Right lobe of liver (tissue), 6 donors: ENCODE results near the gene MKI67. TPM values are rescaled to one million over a fixed set of nuclear protein-coding genes. Genes with fewer than 3 reads are reported as not detected.

Source experiments
- ATAC-seq, 4 donors: fragments of 200-7000 bp; cut with Tn5 transposase; one replicate each; pipeline ENCODE4 v1.9.1; 2020; ENCODE audit warnings: mild to moderate bottlenecking in 4 of 4, moderate library complexity in 4 of 4
- DNase-seq, 3 donors: peaks; one replicate each; pipeline ENCODE4 v3.0.0-alpha.2; 2020
- H3K27ac ChIP-seq, 3 donors: fragments of 200-600 bp; one replicate each; pipeline ENCODE4 v1.8.0; 2022
- H3K27me3 ChIP-seq, 2 donors: fragments of 200-600 bp; one replicate each; pipeline ENCODE4 v1.8.0; 2022
- H3K36me3 ChIP-seq, 4 donors: fragments of 200-600 bp; sonication (generic) in 1 of 4; one replicate each; pipeline versions ENCODE4 v1.5.1 to v1.8.0; 2017 to 2022; ENCODE audit warnings: control low read depth in 1 of 4
- H3K4me1 ChIP-seq, 4 donors: fragments of 200-600 bp; sonication (generic) in 1 of 4; one replicate each; pipeline versions ENCODE4 v1.5.1 to v1.8.0; 2017 to 2022; ENCODE audit warnings: control low read depth in 1 of 4
- H3K4me3 ChIP-seq, 3 donors: fragments of 200-600 bp; one replicate each; pipeline ENCODE4 v1.8.0; 2022
- H3K9me3 ChIP-seq, 4 donors: fragments of 200-600 bp; sonication (generic) in 1 of 4; one replicate each; pipeline versions ENCODE4 v1.5.1 to v1.8.0; 2017 to 2022; ENCODE audit warnings: control low read depth in 1 of 4
- POLR2A ChIP-seq: fragments of 450-650 bp; IDR thresholded peaks from one replicate; pipeline ENCODE4 v1.6.1; 2017; ENCODE audit warnings: antibody characterized with exemption, mild to moderate bottlenecking
- WGBS: methylation state at CpG from one replicate; pipeline ENCODE4 v1.1.6; 2018; ENCODE audit warnings: low coverage, low lambda C conversion rate; ENCODE audit not compliant: insufficient coverage; ENCODE audit errors: missing lambda C conversion rate; 5-methylcytosine and 5-hydroxymethylcytosine counted together
- intact Hi-C, 2 donors: fragments of 100-400 bp; cut with DNase I; formaldehyde crosslinking; loops; one replicate each; pipeline versions ENCODE4 v1.11.2 to v1.14.1; 2022
- total RNA-seq, 6 experiments: library from RNA; depleted of rRNA in 2 of 6; stranded (reverse); fragments of >200 nt in 2 of 6; fragmentation: NEBNext Ultra II Directional in 3 of 6; extraction: Animal tissue kit (Norgen Biotek cat#: 25700) in 3 of 6; gene quantifications; one replicate each; pipeline versions ENCODE4 v1.1.0 to v1.2.4, GENCODE V29; 2016 to 2023
- TF ChIP-seq, protein P1 (sequence below), 4 donors: fragments of 200-600 bp in 3 of 4; fragments of 450-650 bp in 1 of 4; IDR thresholded peaks; one replicate each; pipeline versions ENCODE4 v1.5.1 to v1.8.0; 2016 to 2022; ENCODE audit warnings: antibody characterized with exemption in 4 of 4, mild to moderate bottlenecking in 2 of 4
- donor health status: DM: no; HTN: yes; CAD: no.
- donor health status: DM: no; HTN: no; CAD: no.
- donor health status: DM: no; HTN: no; CAD: no.
- donor health status: DM: no; HTN: yes; CAD: no.
- donor health status: DM: no; HTN: yes; CAD: no.

MKI67 gene
- total RNA-seq, 6 experiments from 2014 or later, result 0.42 to 4.6 (median 1.9) TPM

DNA sequence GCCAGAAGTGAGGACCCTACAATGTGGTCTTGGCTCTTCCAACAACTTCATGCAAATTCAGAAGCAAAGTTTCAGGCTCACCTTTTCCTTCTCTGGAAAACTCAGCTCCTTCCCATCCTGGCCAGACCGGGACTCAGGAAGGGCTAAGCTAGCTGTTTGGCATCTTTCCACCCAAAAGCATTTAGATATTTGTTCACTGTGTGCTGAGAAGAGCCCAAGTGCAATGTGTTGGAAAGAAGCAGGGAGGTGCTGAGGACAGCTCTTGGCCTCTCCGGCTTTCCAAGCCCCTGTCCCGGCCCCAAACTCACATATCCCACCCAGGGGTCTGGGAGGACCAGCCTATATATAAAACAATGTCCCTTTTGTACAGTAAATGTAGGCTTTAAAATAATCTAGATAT, 44.5 kb downstream of the MKI67 start:
- Histone ChIP-seq H3K4me3 (no peak overlapping the region), H3K36me3 (no peaks in the 10 kb centered on the region), H3K27me3 (peaks cover 0 to 8% of the 10 kb centered on the region in 2 donors), H3K4me1 (no peaks in the 10 kb centered on the region), H3K27ac (no peak overlapping the region), H3K9me3 (no peaks in the 10 kb centered on the region)
- TF ChIP-seq, protein P1, sequence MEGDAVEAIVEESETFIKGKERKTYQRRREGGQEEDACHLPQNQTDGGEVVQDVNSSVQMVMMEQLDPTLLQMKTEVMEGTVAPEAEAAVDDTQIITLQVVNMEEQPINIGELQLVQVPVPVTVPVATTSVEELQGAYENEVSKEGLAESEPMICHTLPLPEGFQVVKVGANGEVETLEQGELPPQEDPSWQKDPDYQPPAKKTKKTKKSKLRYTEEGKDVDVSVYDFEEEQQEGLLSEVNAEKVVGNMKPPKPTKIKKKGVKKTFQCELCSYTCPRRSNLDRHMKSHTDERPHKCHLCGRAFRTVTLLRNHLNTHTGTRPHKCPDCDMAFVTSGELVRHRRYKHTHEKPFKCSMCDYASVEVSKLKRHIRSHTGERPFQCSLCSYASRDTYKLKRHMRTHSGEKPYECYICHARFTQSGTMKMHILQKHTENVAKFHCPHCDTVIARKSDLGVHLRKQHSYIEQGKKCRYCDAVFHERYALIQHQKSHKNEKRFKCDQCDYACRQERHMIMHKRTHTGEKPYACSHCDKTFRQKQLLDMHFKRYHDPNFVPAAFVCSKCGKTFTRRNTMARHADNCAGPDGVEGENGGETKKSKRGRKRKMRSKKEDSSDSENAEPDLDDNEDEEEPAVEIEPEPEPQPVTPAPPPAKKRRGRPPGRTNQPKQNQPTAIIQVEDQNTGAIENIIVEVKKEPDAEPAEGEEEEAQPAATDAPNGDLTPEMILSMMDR (IDR thresholded peaks at IDR 0.05), result no peak
- no peak for TF ChIP-seq POLR2A
- intact Hi-C loops, result loop anchor here in 1 of 2 donors (5.0 kb wide), 1 partner anchor 66 kb away; no protein-coding TSS in a partner anchor
- ATAC-seq (no peak), DNase-seq (peak in 1 of 3 donors; percentile 17)
- WGBS, result 61% methylated on average over 3 of the region's 3 CpGs

DNA sequence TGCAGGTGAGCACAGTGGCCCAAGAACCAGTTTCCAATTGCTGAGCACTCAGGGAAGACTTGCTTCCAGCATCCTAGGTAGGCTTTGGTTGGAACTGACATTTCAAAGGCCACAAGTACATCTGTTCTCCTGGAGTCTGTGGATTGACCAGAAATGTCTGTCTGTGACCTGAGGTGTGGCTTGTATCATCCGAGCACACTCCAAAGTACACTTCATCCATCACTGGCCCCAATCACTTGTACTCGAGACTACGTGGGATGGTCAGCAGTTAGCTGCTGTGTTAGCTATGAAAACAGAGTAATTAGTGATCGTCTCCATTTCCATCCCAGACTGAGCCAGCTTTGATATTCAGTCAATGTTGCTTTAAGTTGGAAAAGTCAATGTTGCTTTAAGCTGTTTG, 45.0 kb downstream of the MKI67 start:
- Histone ChIP-seq H3K27me3 (peaks cover 0 to 8% of the 10 kb centered on the region in 2 donors), H3K4me3 (no peak overlapping the region), H3K9me3 (no peaks in the 10 kb centered on the region), H3K4me1 (no peaks in the 10 kb centered on the region), H3K27ac (no peak overlapping the region), H3K36me3 (no peaks in the 10 kb centered on the region)
- WGBS, result 32% methylated on average over 4 of the region's 4 CpGs
- DNase-seq, result peak in 1 of 3 donors; percentile 1
- TF ChIP-seq, protein P1 (IDR thresholded peaks at IDR 0.05), result no peak
- no peak for TF ChIP-seq POLR2A
- ATAC-seq, result no peak
- intact Hi-C loops, result loop anchor here in 1 of 2 donors (5.0 kb wide), 1 partner anchor 66 kb away; no protein-coding TSS in a partner anchor

DNA sequence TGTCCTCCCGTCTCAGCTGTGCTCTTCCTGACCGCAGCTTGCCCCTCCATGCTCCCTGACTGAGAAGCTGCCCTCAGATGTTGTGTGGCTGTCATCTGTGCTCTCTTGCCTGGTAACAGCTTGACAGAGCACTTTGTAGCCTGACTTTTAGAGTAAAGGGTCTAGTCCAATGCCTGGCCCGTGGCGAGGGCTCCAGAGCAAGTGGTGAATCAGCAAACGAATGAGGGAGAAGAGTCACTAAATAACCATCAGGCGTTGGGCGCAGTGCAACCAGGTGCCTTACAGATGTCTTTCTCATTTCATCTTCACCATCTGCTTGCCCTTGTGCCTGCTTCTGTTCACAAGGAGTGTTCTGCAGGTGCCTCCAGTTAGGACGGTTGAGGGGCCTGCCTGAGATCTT, 45.6 kb downstream of the MKI67 start:
- no peak overlapping the region for H3K27ac ChIP-seq
- H3K9me3 ChIP-seq, result no peaks in the 10 kb centered on the region
- no peak overlapping the region for H3K4me3 ChIP-seq
- no peak for ATAC-seq
- DNase-seq, result peak in 2 of 3 donors; percentile 19 to 24
- peaks cover 0 to 8% of the 10 kb centered on the region in 2 donors for H3K27me3 ChIP-seq
- TF ChIP-seq POLR2A, result no peak
- TF ChIP-seq, protein P1 (IDR thresholded peaks at IDR 0.05), result no peak
- WGBS, result 85% methylated on average over 4 of the region's 8 CpGs
- intact Hi-C loops, result loop anchor here in 1 of 2 donors (5.0 kb wide), 1 partner anchor 67 kb away; no protein-coding TSS in a partner anchor
- H3K36me3 ChIP-seq, result no peaks in the 10 kb centered on the region
- H3K4me1 ChIP-seq, result no peaks in the 10 kb centered on the region

DNA sequence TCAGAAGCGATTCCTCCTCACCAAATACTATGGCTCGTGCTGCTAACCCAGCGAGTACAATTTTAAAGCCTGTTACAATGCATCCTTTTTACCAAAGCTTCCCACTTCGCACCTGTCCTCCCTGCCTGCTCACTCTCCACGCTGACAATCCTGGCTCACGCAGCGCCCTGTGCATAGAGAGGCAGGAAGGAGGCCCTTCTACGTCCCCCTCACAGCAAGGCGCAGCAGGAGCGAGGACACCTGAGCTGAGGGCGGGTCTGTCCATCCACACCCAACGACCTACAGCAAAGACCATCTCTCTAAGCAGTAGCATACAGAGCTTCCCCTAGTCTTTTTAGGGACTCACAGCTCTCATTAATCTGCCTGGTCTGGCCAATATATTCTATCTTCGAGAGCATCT, 46.0 kb downstream of the MKI67 start:
- peak in 2 of 3 donors; percentile 19 to 31 for DNase-seq
- 56% methylated on average over 10 of the region's 13 CpGs for WGBS
- intact Hi-C loops, result loop anchor here in 1 of 2 donors (5.0 kb wide), 1 partner anchor 67 kb away; no protein-coding TSS in a partner anchor
- Histone ChIP-seq H3K9me3 (no peaks in the 10 kb centered on the region), H3K4me1 (no peaks in the 10 kb centered on the region), H3K27ac (no peak overlapping the region), H3K36me3 (no peaks in the 10 kb centered on the region), H3K4me3 (no peak overlapping the region), H3K27me3 (peaks cover 0 to 8% of the 10 kb centered on the region in 2 donors)
- ATAC-seq, result no peak
- no peak for TF ChIP-seq POLR2A
- TF ChIP-seq, protein P1 (IDR thresholded peaks at IDR 0.05), result no peak
